GM23338 (cell line): ENCODE measurements around the gene TMEFF1. TPM values are rescaled to one million over a fixed set of nuclear protein-coding genes. Genes with fewer than 3 reads are reported as not detected.

Experiments
- ATAC-seq: fragments of 200-7000 bp; cut with Tn5 transposase; 3 replicates; pipeline ENCODE4 v1.9.1; 2020
- DNase-seq: peaks from one replicate; pipeline ENCODE4 v3.0.0-alpha.2; 2015; ENCODE audit warnings: low spot score
- H2AFZ ChIP-seq: fragments of 200-600 bp; sonication (generic); 2 replicates; pipeline ENCODE4 v1.8.0; 2016; ENCODE audit warnings: antibody characterized with exemption, mild to moderate bottlenecking, moderate library complexity
- H3F3A ChIP-seq: fragments of 200-600 bp; sonication (generic); replicated peaks from 2 replicates; pipeline ENCODE4 v1.8.0; 2017; ENCODE audit warnings: antibody characterized with exemption, mixed run types, low read depth
- H3K27ac ChIP-seq: fragments of 200-600 bp; sonication (generic); 2 replicates; pipeline ENCODE4 v1.6.1; 2016; ENCODE audit warnings: low read depth
- H3K27me3 ChIP-seq: fragments of 200-600 bp; sonication (generic); 2 replicates; pipeline ENCODE4 v1.8.0; 2016; ENCODE audit warnings: mild to moderate bottlenecking, mixed run types, moderate library complexity; ENCODE audit not compliant: insufficient read depth
- H3K36me3 ChIP-seq: fragments of 200-600 bp; sonication (generic); 2 replicates; pipeline ENCODE4 v1.8.0; 2016; ENCODE audit warnings: mild to moderate bottlenecking; ENCODE audit not compliant: insufficient read depth
- H3K4me1 ChIP-seq: fragments of 200-600 bp; sonication (generic); 2 replicates; pipeline ENCODE4 v1.8.0; 2016; ENCODE audit warnings: mild to moderate bottlenecking, moderate library complexity; ENCODE audit not compliant: insufficient read depth
- H3K4me2 ChIP-seq: fragments of 200-600 bp; sonication (generic); 2 replicates; pipeline ENCODE4 v1.7.1; 2017; ENCODE audit warnings: mixed run types
- H3K4me3 ChIP-seq: fragments of 200-600 bp; sonication (generic); 2 replicates; pipeline ENCODE4 v1.6.1; 2016; ENCODE audit warnings: mixed run types
- H3K79me2 ChIP-seq: fragments of 200-600 bp; sonication (generic); replicated peaks from 2 replicates; pipeline ENCODE4 v1.8.0; 2017; ENCODE audit warnings: mild to moderate bottlenecking; ENCODE audit not compliant: insufficient read depth
- H3K9me2 ChIP-seq: fragments of 200-600 bp; sonication (generic); 2 replicates; pipeline ENCODE4 v1.8.0; 2017; ENCODE audit not compliant: insufficient read depth
- H4K20me1 ChIP-seq: fragments of 200-600 bp; sonication (generic); replicated peaks from 2 replicates; pipeline ENCODE4 v1.8.0; 2017; ENCODE audit warnings: mild to moderate bottlenecking; ENCODE audit not compliant: insufficient read depth
- H3K27ac Mint-ChIP-seq: 2 replicates; pipeline ENCODE4 v1.8.0; 2020; ENCODE audit warnings: inconsistent platforms, mild to moderate bottlenecking, moderate library complexity, mixed read lengths
- H3K27me3 Mint-ChIP-seq: 3 replicates; pipeline ENCODE4 v1.8.0; 2022; ENCODE audit warnings: low read depth, mild to moderate bottlenecking, moderate library complexity, mixed read lengths, inconsistent platforms; ENCODE audit not compliant: insufficient read depth, poor library complexity
- H3K36me3 Mint-ChIP-seq: 3 replicates; pipeline ENCODE4 v1.8.0; 2021; ENCODE audit warnings: low read depth, mild to moderate bottlenecking, inconsistent platforms, moderate library complexity, mixed read lengths
- H3K4me1 Mint-ChIP-seq: 3 replicates; pipeline ENCODE4 v1.8.0; 2020; ENCODE audit warnings: mild to moderate bottlenecking, inconsistent platforms, mixed read lengths
- H3K4me3 Mint-ChIP-seq: 3 replicates; pipeline ENCODE4 v1.8.0; 2021; ENCODE audit warnings: moderate library complexity, mild to moderate bottlenecking, inconsistent platforms, mixed read lengths
- H3K9me3 Mint-ChIP-seq: 3 replicates; pipeline ENCODE4 v1.8.0; 2020; ENCODE audit warnings: moderate library complexity, mild to moderate bottlenecking, inconsistent platforms, mixed read lengths
- CREB1 ChIP-seq: fragments of 250-450 bp; sonication (Bioruptor Pico); IDR thresholded peaks from 2 replicates; pipeline ENCODE4 v1.5.0; 2020; ENCODE audit warnings: low read depth, mild to moderate bottlenecking, moderate library complexity
- JUNB ChIP-seq: IDR thresholded peaks from one replicate; pipeline ENCODE4 v1.6.1; 2016; ENCODE audit warnings: antibody characterized with exemption; ENCODE audit not compliant: unreplicated experiment
- NANOG ChIP-seq: IDR thresholded peaks from 2 replicates; pipeline ENCODE4 v1.6.1; 2016; ENCODE audit warnings: antibody characterized with exemption, borderline replicate concordance
- STAT1 ChIP-seq: IDR thresholded peaks from one replicate; pipeline ENCODE4 v1.6.1; 2016; ENCODE audit warnings: antibody characterized with exemption; ENCODE audit not compliant: unreplicated experiment
- ZNF114 ChIP-seq: fragments of 250-450 bp; sonication (Bioruptor Pico); IDR thresholded peaks from 2 replicates; pipeline ENCODE4 v1.5.0; 2020; ENCODE audit warnings: mild to moderate bottlenecking, moderate library complexity
- ZNF331 ChIP-seq: fragments of 250-450 bp; sonication (Bioruptor Pico); IDR thresholded peaks from 2 replicates; pipeline ENCODE4 v1.5.0; 2020; ENCODE audit warnings: low read depth, mild to moderate bottlenecking, moderate library complexity
- polyA plus RNA-seq: library from polyadenylated mRNA; unstranded; fragments of >200 nt; fragmentation: Nextera tagmentation; extraction: Ambion mirVana; gene quantifications from 2 replicates; pipeline ENCODE4 v1.2.1, GENCODE V29; 2016
- total RNA-seq: library from RNA; depleted of rRNA; stranded (reverse); fragments of >200 nt; shearing (Covaris generic); gene quantifications from 2 replicates; pipeline ENCODE4 v1.2.3, GENCODE V29; 2014
- TF ChIP-seq, protein P1 (sequence below): fragments of 250-450 bp; sonication (Bioruptor Pico); IDR thresholded peaks from 2 replicates; pipeline ENCODE4 v1.5.0; 2020; ENCODE audit warnings: mild to moderate bottlenecking, moderate library complexity
- TF ChIP-seq, protein P2 (sequence below): IDR thresholded peaks from one replicate; pipeline ENCODE4 v1.6.1; 2018; ENCODE audit warnings: antibody characterized with exemption; ENCODE audit not compliant: unreplicated experiment
- TF ChIP-seq, protein P3 (sequence below): IDR thresholded peaks from 2 replicates; pipeline ENCODE4 v1.6.1; 2016; ENCODE audit warnings: antibody characterized with exemption

The TMEFF1 gene
- total and polyA plus RNA-seq, 2 experiments from 2014 or later: 6.6 to 85.2 TPM

DNA sequence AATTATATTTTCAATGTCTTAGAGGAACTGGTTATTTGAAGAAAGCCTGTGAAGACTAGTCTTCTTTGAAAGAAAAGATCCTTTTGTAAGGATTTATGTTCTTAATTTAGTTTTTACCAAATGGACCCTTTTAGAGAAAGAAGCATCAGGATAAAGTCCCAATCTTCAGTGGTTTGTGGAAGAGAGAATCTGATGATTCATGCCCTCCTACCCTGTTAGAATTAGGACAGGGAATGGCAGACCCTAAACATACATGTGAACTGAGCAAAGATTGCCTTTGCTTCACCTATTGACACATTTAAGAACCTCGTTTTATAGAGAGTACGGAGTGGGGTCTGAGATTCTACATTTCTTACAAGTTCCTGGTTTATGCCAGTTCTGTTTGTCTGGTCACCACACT, 20.1 kb upstream of the TMEFF1 start (continued):
- TF ChIP-seq, protein P1, sequence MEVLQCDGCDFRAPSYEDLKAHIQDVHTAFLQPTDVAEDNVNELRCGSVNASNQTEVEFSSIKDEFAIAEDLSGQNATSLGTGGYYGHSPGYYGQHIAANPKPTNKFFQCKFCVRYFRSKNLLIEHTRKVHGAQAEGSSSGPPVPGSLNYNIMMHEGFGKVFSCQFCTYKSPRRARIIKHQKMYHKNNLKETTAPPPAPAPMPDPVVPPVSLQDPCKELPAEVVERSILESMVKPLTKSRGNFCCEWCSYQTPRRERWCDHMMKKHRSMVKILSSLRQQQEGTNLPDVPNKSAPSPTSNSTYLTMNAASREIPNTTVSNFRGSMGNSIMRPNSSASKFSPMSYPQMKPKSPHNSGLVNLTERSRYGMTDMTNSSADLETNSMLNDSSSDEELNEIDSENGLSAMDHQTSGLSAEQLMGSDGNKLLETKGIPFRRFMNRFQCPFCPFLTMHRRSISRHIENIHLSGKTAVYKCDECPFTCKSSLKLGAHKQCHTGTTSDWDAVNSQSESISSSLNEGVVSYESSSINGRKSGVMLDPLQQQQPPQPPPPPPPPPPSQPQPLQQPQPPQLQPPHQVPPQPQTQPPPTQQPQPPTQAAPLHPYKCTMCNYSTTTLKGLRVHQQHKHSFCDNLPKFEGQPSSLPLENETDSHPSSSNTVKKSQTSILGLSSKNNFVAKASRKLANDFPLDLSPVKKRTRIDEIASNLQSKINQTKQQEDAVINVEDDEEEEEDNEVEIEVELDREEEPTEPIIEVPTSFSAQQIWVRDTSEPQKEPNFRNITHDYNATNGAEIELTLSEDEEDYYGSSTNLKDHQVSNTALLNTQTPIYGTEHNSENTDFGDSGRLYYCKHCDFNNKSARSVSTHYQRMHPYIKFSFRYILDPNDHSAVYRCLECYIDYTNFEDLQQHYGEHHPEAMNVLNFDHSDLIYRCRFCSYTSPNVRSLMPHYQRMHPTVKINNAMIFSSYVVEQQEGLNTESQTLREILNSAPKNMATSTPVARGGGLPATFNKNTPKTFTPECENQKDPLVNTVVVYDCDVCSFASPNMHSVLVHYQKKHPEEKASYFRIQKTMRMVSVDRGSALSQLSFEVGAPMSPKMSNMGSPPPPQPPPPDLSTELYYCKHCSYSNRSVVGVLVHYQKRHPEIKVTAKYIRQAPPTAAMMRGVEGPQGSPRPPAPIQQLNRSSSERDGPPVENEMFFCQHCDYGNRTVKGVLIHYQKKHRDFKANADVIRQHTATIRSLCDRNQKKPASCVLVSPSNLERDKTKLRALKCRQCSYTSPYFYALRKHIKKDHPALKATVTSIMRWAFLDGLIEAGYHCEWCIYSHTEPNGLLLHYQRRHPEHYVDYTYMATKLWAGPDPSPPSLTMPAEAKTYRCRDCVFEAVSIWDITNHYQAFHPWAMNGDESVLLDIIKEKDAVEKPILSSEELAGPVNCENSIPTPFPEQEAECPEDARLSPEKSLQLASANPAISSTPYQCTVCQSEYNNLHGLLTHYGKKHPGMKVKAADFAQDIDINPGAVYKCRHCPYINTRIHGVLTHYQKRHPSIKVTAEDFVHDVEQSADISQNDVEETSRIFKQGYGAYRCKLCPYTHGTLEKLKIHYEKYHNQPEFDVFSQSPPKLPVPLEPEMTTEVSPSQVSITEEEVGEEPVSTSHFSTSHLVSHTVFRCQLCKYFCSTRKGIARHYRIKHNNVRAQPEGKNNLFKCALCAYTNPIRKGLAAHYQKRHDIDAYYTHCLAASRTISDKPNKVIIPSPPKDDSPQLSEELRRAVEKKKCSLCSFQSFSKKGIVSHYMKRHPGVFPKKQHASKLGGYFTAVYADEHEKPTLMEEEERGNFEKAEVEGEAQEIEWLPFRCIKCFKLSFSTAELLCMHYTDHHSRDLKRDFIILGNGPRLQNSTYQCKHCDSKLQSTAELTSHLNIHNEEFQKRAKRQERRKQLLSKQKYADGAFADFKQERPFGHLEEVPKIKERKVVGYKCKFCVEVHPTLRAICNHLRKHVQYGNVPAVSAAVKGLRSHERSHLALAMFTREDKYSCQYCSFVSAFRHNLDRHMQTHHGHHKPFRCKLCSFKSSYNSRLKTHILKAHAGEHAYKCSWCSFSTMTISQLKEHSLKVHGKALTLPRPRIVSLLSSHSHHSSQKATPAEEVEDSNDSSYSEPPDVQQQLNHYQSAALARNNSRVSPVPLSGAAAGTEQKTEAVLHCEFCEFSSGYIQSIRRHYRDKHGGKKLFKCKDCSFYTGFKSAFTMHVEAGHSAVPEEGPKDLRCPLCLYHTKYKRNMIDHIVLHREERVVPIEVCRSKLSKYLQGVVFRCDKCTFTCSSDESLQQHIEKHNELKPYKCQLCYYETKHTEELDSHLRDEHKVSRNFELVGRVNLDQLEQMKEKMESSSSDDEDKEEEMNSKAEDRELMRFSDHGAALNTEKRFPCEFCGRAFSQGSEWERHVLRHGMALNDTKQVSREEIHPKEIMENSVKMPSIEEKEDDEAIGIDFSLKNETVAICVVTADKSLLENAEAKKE: no peak
- TF ChIP-seq JUNB: no peak
- TF ChIP-seq, protein P2, sequence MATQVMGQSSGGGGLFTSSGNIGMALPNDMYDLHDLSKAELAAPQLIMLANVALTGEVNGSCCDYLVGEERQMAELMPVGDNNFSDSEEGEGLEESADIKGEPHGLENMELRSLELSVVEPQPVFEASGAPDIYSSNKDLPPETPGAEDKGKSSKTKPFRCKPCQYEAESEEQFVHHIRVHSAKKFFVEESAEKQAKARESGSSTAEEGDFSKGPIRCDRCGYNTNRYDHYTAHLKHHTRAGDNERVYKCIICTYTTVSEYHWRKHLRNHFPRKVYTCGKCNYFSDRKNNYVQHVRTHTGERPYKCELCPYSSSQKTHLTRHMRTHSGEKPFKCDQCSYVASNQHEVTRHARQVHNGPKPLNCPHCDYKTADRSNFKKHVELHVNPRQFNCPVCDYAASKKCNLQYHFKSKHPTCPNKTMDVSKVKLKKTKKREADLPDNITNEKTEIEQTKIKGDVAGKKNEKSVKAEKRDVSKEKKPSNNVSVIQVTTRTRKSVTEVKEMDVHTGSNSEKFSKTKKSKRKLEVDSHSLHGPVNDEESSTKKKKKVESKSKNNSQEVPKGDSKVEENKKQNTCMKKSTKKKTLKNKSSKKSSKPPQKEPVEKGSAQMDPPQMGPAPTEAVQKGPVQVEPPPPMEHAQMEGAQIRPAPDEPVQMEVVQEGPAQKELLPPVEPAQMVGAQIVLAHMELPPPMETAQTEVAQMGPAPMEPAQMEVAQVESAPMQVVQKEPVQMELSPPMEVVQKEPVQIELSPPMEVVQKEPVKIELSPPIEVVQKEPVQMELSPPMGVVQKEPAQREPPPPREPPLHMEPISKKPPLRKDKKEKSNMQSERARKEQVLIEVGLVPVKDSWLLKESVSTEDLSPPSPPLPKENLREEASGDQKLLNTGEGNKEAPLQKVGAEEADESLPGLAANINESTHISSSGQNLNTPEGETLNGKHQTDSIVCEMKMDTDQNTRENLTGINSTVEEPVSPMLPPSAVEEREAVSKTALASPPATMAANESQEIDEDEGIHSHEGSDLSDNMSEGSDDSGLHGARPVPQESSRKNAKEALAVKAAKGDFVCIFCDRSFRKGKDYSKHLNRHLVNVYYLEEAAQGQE: no peak

- Histone ChIP-seq H3K9me2 (no peaks in the 10 kb centered on the region; the same call in 1 of the 2 replicates), H3F3A (no peaks in the 10 kb centered on the region), H3K27ac (no peak overlapping the region), H4K20me1 (no peaks in the 10 kb centered on the region), H3K36me3 (no peaks in the 10 kb centered on the region), H3K79me2 (no peaks in the 10 kb centered on the region), H2AFZ (no peak overlapping the region), H3K27me3 (no peaks in the 10 kb centered on the region), H3K4me3 (no peak overlapping the region), H3K4me1 (no peaks in the 10 kb centered on the region), H3K4me2 (no peak overlapping the region)
- no peak overlapping the region for H3K27ac Mint-ChIP-seq
- TF ChIP-seq CREB1 (CRISPR knock-in tag): no peak
- TF ChIP-seq JUNB: no peak
- no peak for TF ChIP-seq ZNF331 (CRISPR knock-in tag)
- TF ChIP-seq, protein P3, sequence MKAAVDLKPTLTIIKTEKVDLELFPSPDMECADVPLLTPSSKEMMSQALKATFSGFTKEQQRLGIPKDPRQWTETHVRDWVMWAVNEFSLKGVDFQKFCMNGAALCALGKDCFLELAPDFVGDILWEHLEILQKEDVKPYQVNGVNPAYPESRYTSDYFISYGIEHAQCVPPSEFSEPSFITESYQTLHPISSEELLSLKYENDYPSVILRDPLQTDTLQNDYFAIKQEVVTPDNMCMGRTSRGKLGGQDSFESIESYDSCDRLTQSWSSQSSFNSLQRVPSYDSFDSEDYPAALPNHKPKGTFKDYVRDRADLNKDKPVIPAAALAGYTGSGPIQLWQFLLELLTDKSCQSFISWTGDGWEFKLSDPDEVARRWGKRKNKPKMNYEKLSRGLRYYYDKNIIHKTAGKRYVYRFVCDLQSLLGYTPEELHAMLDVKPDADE: no peak
- TF ChIP-seq NANOG: no peak
- TF ChIP-seq STAT1: no peak
- TF ChIP-seq ZNF114 (CRISPR knock-in tag): no peak
- peaks cover 6% of the 10 kb centered on the region; the same call in 2 of the 3 replicates for H3K4me1 Mint-ChIP-seq
- no peak for ATAC-seq
- peaks cover 20% of the 10 kb centered on the region for H3K36me3 Mint-ChIP-seq
- H3K27me3 Mint-ChIP-seq: peaks cover 3% of the 10 kb centered on the region
- H3K4me3 Mint-ChIP-seq: no peak overlapping the region
- no peak for DNase-seq
- H3K9me3 Mint-ChIP-seq: no peaks in the 10 kb centered on the region
Measured at GRCh38 chr9:100455470-100455869, 17.5 kb upstream of the TMEFF1 start.
